Daoy (cell line): ENCODE data around the gene PKNOX2. TPM values are rescaled to one million over a fixed set of nuclear protein-coding genes. Genes with fewer than 3 reads are reported as not detected.

Experiments used
- DNase-seq: peaks from one replicate; pipeline ENCODE4 v3.0.0-alpha.2; 2015; ENCODE audit warnings: low read depth
- total RNA-seq: library from RNA; depleted of rRNA; stranded (reverse); fragments of >200 nt; shearing (Covaris generic); gene quantifications from 2 replicates; pipeline ENCODE4 v1.2.3, GENCODE V29; 2014

Gene PKNOX2
- total RNA-seq, 1 experiment from 2014 or later: 1.4 TPM

- no peak for DNase-seq
Measured at GRCh38 chr11:125379981-125380380, 215.4 kb downstream of the PKNOX2 start.

DNA sequence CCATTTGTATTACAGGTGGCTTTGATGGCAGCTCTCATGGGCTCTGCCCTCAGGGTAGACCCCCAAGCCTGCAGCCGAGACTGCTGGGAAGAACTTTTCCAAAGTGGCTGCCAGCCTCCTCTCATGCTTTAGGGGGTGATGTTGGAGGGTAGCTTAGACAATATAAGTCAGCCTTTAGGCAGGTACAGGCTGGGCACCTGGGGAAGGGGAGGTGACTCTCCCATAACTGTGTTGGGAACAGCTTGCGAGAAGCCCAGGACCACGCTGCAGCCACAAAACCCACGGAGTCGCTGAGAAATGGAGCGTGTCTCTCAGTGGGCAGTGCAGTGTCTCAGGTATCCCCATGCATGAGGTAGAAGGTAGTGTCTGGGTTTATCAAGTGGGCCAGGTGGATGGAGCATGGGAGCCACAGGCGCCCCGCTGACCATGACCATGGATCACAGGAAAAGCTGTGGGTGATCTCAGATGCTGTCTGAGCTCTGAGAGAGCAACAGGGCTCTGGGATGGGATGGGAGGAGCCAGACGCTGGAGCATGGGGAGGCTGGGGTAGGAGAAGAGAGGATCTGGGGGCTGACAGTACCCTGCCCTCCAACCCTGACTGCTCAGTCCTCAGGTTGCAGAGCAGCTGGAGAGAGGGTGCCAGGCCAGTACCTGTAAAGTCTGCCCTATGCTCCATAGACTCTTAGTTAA, 216.3 kb downstream of the PKNOX2 start:
- DNase-seq: no peak

- no peak for DNase-seq
Measured at GRCh38 chr11:125381499-125382044, 217.0 kb downstream of the PKNOX2 start.

GRCh38 chr11:125382314-125382791, 217.8 kb downstream of the PKNOX2 start:
- DNase-seq: no peak

DNA sequence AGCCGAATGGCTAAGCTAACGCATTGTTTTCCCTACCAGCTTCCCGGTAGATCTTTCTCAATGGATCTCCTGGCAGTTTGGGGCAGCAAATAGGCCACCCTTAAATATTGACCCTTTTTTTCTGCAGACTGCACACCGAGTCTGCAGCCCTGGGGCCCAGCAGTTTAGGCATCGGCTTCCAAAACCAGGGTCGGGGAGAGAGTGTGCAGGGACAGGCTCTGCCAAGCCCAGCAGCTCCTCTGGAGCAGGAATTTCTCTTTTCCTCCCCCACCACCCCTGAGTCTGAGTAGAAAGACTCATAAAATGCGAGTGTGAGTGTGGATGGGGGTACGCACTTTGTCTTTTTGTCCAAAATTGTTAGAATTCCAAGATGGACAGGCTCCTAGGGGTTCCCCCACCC, 218.3 kb downstream of the PKNOX2 start:
- no peak for DNase-seq

DNA sequence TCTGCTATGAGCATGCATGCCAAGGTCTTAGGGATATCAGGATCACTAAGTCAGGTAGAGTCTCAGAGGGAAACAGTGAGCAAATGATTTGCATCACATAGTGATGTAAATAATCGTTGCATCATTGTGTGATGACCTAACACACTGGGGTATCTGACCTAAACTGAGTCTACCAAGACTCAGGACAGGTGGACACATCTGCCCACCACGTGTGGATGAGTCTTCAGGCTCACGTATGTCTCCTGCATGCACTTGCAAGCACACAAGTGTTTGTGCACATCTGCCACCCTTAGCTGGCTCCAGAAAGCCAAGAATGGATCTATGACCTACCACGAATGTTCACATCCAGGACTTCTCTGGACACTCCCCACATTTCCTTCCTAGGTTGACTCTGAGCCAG, 220.3 kb downstream of the PKNOX2 start:
- no peak for DNase-seq

GRCh38 chr11:125387901-125388300, 223.3 kb downstream of the PKNOX2 start:
- no peak for DNase-seq

DNA sequence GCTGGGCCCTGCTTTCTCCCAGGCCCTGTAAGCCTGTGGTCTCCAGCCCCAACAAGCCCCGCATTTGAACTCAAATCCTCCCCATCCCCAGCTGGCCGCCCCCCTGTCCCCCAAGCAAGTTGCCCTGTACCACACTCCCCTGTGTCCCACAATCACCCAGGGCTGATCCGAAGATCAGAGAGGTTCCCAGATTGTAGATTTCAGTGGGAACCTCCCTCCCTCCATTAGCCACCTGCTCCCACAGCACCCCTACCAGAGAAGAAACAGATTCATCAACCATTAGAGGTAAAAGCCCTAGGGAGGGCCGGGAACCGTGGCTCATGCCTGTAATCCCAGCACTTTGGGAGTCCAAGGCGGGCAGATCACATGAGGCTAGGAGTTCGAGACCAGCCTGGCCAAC, 224.1 kb downstream of the PKNOX2 start:
- DNase-seq: no peak

GRCh38 chr11:125389339-125390166, 225.0 kb downstream of the PKNOX2 start:
- no peak for DNase-seq

- no peak for DNase-seq
Measured at GRCh38 chr11:125390946-125391345, 226.4 kb downstream of the PKNOX2 start.

DNA sequence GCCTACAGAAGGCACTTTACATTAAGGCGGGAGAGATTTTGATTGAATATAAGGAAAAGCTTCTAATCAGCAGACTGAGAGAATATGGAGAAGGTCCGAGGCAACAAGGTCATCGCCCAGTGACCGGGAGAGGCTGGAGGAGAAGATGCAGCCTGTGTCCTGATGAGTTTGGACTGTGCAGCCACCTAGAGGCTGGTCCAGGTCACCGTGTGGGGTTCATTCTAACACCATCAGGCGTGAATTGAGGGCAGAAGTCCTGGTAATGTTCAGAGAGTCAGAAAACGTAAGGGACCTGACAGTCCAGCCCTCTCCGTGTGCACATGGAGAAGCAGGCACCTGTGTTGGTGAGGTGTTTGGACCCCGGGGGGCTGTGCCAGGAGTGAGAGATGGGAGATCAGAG, 228.8 kb downstream of the PKNOX2 start:
- no peak for DNase-seq

DNA sequence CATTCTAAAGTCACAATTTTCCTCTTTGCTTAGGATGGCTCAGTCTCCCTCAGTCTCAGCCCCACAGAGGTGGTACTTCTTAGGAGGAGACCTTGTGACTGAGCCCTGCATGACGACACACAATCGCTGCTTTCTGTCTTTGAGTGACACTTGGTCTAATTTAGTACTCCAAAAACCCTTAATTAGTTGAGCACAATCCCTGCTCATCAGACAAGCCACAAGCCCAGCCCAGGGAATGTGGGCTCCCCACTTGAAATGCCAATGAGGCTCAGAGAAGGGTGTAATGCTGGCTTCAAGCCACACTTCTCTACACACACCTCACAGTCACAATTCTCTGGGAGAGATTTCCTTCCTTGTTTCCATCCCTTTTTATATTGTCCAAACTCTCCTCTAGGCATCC, 229.7 kb downstream of the PKNOX2 start:
- DNase-seq: no peak

DNA sequence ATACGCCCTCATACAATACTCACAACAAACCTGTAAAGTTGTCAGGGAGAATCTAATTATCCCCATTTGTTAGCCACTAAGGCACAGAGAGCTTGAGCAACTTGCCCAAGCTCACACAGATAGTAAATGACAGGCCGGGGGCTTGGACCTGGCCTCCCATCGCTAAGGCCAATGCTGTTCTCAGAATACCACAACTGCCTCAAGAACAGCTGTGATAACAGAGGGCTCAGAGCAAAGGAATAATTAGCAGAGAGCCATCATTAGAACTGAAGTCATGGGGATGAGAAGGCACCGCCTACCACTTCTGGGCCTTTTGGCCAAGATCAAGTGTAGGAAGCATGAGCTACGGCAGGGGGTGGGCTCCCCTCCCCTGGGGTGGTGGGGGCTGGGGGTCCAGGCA, 232.9 kb downstream of the PKNOX2 start:
- no peak for DNase-seq

GRCh38 chr11:125398475-125398874, 233.9 kb downstream of the PKNOX2 start:
- DNase-seq: no peak

GRCh38 chr11:125398994-125399640, 234.6 kb downstream of the PKNOX2 start:
- DNase-seq: no peak

DNA sequence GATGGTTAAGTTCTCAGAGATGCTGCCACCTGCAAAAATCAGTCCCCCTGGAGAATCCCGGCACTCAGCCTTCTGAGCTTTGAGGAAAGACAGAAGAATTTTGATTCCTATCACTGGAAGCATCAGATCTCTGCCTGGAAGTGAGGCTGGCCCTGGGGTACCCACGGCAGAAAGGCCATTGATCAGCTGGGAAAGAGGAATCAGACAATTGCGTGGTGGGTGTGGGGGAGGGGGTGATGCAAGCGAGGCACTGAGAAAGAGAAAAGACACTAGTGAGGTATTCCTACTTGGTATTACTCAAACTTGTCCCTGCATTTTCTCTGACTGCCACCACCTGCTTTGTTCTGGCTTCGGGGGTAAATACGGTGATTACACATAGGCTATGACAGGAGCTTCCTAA, 235.4 kb downstream of the PKNOX2 start:
- no peak for DNase-seq

DNA sequence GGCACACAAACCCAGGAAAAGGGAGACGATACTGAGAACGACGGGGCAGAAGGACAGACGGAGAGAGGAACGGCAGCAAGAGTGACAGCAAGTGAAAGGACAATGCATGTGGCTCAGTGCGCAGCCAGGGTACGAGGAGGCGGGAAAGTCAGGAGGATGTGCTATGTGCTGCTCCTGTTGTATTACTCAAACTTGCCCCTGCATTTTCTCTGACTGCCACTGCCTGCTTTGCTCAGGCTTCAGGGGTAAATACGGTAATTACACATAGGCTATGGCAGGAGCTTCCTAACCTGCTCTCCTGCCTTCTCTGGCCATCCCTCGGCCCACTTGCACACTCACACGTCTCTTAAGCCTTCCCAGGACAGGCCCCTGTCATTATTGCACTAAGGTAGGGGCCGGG, 236.7 kb downstream of the PKNOX2 start:
- no peak for DNase-seq

GRCh38 chr11:125401746-125402145, 237.2 kb downstream of the PKNOX2 start:
- DNase-seq: no peak

DNA sequence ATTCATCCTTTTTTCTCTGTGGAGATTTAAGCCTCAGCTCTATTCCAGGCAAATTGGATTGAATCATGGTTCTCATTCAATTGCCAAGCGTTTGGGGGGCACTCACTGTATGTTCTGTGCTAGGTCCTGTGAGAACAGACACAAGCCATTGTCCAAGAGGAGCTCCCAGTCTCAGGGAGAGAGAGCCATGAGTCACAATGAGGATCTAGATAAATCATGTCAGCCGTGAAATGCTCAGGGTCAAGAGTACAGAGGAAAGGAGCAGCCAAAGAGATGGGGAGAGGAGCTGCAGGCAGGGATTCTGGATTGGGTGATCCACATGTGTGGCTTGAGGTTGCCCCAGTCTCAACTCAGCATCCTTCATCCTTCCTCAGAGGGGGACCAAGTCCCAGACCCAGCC, 237.9 kb downstream of the PKNOX2 start:
- peak; percentile 42 for DNase-seq

DNA sequence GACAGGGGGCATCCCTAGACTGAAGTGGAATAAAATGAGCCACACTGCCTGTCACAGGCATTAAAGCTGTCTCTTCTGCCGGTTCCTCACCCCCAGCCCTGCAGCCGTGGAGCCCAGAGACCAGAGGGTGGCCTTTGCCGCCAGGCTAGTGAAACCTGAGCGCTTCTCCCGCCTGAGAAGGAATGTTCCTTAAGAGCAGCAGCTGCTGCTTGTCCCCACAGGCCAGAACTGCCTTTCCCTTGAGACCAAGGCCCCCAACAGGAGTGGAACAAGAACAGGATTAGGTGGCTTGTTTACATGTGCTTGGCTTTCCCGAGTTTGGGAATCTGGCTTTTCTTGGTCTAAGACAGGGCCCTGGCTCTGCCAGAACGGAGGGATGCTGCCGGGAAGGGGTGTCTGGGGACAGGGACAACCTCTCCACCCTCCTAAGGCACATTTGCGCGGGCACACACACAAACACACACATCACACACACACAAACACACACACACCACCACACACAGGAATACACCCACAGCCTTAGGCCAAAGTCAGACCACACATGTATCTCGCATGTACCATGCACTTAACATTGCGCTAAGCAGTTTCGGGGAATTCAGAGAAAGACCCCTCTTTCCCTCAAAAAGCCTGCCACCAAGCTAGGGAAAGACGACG, 239.7 kb downstream of the PKNOX2 start:
- no peak for DNase-seq

DNA sequence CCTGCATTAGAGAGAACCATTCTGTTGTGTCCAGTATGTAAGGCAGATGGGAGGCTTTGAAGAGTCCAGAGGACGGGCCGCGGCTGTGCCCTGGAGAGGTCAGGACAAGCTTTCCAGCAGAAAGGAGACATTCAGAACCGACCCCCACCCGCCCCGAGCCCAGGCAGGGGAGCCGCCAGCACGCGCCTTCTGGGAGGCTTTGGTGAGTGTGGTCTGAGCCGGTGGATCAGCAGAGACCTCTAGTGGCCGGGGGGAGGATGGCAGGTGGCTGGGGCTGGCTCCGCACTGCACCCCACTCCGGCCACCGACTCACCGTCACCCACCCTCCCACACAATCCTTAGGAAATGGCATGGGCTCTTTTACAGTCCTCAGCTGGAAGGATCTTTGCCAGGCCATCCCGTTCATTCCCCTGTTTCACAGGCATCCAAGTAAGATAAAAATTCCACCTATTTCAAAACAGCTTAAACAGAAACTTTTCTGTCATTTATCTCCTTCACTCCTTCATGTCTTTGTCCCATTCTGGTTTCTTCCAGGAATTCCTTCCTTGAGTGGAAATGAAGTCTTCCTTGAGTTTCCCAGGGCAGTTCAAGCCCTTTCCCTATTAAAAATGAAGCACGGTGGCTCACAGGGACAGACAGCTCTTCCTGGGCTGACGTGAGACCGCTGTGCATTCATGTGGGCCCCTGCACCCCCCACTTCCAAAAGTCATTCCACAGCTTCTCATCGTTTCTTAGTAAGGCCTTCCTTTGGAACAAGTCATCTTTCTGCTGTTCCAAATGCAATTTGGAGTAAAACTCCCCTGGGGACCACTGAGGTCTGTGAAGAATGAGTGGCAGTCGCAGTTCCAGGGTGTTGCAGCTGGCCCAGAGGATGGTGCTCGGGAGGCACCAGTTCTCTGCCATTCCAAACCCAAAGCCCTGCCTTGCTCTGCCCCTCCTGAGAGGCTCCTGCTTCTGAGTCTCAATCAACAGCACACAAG, 240.6 kb downstream of the PKNOX2 start:
- peak; percentile 65 for DNase-seq
